ENCODE data around the gene RASSF5.
"Not testable (repeated sequence)": the region's sequence is repeated elsewhere in the genome, so short reads cannot be mapped to it uniquely, and the experiment has no call there.

Gene RASSF5

DNA sequence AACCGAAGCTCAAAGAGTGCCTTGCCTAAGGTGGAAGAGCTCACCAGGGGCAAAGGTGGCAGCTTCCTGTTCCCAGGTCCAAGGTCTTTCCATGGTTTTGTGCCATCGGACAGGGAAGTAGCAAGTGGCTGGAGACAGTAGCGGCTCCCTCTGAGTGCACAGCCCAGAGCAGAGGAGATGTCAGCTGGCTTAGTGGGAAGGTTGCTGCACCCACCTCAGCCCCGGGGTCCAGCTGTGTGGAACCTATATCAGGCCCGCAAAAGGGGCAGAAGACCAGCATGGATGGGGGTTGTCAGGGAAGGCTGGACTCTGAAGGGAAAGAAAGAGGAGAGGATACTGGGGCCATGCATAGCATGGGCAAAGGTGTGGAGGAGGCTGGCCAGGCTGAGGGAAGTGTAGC is 30.2 kb upstream of the RASSF5 start:
- DNase-seq: no peak

DNA sequence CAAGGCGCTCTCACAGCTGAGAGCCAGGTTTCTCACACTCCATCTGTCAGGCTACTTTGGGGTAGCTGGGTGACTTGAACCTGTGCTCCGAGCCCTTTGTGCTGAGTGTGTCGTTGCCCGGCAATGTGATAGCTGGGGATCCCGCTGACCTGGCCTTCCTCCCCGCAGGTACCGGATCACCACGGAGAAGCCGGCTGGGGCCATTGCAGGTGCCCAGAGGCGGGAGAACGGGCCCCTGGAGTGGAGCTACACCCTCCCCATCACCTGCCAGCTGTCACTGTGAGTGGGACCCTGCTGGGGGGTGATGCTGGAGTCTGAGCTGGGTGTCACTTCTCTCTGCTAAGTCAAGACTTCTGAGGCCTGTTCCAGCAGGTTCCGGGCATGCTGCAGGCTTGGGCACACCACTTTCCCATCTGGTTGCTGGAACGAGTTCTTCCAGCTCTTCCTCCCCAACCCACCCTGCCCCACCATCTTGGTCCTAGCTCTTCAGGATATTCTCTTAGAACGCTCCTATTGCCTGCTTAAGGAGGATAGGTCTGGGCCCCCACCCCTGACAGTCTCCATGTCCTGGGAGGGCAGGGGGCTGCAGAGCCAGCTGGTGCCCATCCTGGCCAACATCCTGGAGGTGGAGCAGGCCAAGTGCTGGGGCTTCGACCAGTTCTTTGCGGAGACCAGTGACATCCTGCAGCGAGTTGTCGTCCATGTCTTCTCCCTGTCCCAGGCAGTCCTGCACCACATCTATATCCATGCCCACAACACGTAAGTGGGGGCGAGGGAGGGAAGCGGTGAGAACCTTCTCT is 29.6 kb upstream of the RASSF5 start:
- DNase-seq: no peak

DNA sequence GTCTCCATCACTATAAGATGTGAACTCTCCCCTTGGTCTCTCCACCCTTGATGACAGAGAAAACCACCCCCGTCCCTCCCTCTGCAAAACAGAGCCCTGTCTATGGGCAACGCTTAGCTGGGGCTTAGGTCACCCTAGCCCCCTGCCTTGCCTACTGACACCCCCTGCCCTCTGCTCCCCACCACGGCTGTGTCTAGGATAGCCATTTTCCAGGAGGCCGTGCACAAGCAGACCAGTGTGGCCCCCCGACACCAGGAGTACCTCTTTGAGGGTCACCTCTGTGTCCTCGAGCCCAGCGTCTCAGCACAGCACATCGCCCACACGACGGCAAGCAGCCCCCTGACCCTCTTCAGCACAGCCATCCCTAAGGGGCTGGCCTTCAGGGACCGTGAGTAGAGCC is 28.6 kb upstream of the RASSF5 start:
- DNase-seq: no peak

DNA sequence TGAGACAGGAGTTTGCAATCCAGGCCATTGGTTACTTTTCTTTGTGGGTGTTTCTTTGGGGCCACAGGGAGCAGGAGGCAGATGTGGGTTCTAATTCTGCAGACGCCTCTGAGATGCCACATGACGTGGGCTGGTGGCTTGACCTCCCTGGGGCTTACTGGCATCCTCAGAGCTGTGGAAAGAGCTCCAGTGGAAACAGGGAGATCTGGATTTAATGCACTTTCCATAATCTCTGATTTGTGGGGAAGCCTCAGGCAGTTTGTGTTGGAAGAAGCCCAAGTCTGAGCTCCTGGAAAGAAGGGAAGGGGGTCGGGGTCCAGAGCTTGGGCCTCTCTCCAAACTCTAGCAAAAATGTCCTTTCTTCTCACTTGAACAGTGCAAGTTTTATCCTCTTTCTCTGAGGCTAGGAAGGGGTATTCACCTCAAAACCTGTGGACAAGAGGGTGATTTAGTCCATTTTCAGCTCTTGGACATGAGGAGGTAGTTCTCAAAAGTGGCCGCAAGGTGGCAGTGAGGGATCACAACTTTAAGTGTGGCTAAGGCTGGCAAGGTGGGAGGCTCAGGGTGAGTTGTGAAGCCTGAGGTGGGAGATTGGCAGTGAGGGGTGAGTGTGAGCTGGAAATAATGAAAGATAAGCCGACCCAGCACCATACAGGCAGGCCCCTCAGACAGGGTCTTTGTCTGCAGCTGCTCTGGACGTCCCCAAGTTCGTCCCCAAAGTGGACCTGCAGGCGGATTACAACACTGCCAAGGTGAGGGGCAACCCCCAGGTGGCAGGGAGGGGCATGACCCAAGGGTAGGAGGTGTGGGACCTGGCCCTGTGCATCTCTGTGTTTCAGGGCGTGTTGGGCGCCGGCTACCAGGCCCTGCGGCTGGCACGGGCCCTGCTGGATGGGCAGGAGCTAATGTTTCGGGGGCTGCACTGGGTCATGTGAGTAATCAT is 27.9 kb upstream of the RASSF5 start:
- DNase-seq: peak; percentile 72

DNA sequence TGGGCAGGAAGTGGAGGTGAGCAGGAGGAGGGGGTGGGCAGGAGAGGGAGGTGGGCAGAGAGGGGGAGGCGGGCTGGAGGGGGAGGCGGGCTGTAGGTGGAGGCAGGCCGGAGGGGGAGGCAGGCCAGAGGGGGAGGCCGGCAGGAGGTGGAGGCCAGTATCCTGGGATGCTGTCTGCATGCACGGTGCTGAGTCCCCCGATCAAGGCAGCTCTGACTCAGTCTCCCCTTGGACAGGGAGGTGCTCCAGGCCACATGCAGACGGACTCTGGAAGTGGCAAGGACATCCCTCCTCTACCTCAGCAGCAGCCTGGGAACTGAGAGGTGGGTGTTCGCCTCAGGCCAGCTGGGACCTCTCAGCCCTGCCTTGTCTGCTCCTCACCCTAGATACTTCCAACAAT is 27.1 kb upstream of the RASSF5 start:
- no peak for DNase-seq

DNA sequence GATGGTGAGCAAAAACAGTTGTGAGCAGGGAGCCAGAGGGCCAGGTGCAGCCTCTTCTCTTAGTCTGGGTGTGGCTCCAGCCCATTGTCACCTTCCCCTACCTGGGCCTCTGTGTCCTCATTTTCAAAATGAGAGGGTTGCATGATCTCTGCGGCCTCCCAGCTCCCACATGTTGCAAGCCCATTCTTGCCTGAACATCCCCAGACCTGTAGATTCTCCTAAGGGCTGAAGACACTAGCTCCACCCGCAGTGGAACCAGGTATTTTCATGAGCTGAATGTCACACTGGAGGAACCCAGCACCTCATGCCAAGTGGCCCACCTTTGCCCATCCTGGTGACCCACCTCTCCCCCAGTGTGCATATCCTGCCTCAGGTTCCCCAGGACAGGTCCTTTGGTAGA is 24.7 kb upstream of the RASSF5 start:
- DNase-seq: no peak

DNA sequence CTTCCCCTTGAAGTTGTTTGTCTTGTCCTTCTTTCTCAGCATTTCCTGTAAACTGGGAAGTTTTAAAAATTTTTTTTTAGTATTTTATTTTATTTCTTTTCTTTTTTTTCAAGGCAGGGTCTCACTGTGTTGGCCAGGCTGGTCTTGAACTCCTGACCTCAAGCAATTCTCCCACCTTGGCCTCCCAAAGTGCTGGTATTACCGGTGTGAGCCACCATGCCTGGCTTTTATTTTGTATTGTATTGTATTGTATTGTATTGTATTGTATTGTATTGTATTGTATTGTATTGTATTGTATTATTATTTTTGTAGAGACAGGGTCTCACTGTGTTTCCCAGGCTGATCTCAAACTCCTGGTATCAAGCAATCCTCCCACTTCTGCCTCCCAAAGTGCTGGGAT is 23.5 kb upstream of the RASSF5 start:
- DNase-seq: not testable (repeated sequence)

DNA sequence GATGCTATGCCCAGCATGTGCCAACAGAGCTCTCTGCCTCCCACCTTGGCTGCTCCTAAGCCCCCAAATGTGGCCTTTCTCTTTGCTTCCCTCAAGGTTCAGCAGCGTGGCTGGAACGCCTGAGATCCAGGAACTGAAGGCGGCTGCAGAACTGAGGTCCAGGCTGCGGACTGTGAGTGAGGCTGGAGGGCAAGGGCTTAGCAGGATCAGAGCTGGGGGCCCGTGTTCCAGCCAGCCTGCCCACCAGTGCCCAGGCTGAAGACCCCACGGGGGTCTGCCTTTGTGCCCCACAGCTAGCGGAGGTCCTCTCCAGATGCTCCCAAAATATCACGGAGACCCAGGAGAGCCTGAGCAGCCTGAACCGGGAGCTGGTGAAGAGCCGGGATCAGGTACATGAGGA is 22.4 kb upstream of the RASSF5 start:
- no peak for DNase-seq

DNA sequence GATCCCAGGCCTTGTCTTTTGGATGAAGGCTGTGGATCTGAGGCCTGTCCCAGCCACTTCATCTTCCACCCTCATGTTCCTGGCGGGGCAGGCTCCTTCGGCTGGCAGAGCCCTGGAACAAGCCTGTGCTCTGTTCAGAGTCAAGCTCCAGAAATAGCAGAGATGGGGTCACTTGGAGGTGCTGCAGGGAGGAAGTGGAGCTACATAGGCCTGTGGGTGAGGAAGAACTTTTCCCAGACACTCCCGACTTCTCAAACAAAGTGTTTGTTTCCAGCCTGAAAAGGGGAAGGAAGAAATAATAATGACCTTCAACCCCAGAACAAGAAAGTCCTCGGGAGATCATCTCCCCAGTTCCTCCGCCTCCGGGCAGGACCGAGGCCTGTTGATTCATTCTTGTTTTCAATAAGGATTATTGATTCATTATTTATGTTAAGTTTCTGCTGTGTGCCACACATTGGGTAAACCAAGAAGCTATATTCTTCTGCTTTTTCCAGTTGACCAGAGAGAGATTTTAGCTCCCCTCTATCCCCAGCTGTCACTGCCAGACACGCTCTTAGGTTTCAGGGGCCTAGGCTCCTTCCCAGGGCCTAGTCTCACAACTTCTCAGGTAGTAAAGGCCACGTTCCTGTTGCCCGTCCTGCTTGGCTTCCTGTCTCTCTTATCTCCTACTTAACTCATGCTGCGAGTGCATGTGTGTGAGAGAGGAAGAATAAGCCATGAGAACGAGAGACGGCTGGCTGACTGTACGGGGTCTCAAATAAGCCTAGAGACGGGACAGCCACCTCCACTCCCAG is 20.1 kb upstream of the RASSF5 start:
- no peak for DNase-seq

DNA sequence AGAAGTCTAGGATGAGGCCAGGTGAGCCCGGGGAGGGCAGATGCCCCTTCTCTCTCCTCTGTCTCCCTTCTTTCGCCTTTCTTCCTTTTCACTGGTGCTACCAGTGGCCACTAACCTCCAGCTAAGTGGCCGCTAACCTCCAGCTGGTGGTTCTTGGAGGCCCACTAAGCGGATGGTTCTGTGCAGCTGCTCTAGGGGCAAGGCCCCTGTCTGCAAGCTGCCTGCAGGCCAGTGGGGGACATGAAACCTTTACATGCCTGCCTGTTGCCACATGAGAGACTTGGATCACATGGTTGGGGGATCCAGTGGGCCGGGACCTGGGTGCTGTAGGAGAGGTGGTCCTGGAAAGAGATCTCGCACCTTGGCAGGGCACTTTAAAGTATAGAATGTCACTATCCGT is 19.4 kb upstream of the RASSF5 start:
- DNase-seq: no peak

DNA sequence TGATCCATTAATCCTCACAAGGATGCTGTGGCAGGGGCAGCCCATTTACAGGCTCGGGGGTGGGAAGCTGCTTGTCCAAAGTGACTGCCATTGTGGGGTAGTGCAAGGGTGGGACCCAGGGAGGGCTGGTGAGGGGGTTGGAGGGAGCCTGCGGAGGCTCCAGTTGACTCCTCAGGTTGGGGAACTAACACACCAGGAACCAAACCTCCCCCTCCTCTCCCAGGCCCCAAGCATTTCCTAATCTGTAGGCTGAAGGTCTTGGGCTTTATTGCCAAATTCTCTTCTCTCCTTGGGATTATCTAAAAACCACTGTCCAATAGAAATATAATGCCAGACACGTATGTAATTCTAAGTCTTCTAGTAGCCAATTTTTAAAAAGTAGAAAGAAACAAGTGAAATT is 18.9 kb upstream of the RASSF5 start:
- no peak for DNase-seq

DNA sequence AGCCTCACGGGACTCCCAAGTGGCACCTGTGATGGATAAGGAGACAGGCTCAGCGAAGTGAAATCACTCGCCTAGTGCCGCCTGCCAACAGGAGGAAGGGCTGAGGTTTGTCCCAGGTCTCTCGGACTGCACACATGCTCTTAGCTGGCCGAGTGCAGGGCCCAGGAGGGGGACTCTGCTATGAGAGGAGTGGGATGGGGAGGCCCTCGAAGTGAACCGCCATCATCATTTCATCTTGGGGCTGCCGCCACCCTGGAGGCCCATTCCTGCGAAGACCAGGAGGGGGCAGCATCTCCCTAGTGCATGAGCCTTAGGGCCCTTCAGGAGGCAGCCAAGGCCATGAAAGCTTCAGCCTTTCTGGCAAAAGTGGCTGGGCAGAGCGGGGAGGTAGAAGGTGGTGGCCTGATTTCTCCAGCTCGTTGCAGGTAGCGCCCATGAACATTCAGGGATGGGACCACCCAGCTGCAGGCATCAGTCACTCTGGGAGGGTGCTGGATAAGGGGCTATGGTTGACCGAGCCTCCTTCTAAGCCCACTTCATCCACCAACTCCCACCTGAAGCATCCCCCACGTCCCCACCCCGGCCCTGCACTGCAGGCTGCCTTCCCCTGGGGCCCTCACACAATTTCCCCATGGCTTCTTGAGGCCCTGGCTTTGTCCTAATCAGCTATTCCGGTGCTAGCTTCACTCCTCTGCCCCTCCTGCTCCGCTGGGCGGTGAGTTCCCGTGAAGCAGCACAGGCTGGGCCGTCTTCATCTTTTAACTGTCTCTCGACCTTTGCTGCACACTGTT is 17.2 kb upstream of the RASSF5 start:
- peak; percentile 67 for DNase-seq

DNA sequence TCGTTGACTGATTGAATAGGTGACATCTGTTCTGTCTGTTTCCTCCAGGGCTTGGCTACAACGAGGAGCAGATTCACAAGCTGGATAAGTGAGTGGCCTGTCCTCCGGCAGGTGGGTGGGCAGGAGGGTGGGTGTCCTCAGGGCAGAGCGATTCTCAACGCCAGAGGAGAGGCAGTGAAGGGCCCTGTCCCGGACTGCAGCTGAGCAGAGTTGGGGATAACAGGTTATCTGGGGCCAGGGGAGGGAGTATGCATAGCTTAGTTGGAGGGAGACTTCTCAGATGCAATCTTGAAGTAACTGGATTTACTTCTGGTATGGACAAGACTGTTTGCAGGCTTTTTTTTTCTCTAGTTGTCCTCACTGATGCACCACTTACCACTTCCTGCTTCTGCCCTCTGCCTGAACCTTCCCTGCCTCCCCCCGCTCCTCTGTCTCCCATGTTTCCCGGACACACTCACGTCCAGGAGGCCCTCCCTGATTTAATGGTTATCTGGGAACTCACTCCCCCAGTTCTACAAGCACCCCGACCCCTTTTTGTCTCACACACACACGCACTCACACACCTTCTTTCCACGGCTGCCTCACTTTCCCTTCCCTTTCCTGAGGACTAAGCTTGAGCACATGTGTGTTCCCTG is 16.4 kb upstream of the RASSF5 start:
- no peak for DNase-seq

DNA sequence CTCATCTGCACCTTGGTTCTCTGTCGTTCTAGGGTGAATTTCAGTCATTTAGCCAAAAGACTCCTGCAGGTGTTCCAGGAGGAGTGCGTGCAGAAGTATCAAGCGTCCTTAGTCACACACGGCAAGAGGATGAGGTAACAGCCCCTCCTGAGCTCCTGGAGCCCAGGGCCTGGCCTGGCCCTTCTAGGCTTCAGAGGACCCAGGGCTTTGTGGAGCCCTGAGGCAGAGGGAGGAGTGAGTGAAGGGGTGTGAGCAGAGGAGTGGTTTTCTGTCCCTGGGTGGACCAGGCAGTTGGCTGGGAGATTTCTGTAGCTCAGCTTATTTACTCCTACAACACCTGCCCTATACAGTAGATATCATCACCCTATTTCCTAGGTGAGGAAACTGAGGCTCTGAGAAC is 15.7 kb upstream of the RASSF5 start:
- DNase-seq: no peak

DNA sequence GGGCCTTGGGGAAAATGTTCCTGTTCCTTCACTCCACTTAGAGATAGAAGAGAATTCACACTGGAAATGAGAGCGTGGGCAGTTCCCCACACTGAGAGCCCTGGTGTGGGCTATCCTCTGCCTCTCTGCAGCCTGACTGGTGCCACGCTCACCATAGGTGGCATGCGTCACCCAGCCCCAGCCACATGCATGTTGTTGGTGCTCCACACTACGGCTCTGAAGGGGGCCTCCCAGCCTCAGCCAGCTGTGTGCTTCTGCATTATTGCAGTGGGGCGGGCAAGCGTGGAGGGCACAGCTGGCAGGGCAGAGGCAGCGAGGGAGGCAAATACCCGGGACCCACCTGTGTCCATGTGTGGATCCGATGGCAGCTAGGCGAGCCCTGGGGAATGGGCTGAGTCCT is 14.7 kb upstream of the RASSF5 start:
- no peak for DNase-seq

DNA sequence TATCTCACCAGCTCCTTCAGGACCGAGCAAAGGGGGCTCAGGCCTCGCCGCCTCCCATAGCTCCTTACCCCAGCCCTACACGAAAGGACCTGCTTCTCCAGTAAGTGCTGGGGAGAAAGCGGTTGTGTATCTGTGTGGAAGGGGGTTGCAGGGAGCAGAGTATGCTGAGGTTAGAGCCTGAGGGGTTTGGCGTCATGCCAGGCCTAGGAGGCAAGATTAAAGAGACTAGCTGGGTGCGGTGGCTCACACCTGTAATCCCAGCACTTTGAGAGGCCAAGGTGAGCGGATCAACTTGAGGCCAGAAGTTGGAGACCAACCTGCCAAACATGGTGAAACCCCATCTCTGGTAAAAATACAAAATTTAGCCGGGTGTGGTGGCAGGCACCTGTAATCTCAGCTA is 14.1 kb upstream of the RASSF5 start:
- no peak for DNase-seq

DNA sequence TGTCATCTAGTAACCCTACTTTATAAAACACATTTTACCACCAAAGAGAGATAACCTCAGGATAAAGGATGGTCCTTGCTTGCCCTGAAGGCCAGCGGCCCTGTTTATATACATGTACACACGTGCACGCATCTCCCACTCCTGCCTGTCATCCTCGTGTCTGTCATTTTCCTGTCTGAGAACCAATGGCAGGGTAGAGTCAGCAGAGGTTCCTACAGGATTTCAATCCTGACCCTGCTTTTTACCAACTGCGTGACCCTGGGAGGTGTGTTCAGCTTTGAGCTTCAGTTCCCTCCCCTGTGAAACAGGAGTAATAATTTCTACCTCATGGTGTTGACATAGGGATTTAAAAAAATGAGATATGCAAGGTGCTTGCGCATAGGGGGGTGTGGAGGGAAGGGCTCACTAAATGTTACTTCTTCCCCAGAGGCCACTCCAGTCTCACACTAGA is 12.3 kb upstream of the RASSF5 start:
- no peak for DNase-seq

DNA sequence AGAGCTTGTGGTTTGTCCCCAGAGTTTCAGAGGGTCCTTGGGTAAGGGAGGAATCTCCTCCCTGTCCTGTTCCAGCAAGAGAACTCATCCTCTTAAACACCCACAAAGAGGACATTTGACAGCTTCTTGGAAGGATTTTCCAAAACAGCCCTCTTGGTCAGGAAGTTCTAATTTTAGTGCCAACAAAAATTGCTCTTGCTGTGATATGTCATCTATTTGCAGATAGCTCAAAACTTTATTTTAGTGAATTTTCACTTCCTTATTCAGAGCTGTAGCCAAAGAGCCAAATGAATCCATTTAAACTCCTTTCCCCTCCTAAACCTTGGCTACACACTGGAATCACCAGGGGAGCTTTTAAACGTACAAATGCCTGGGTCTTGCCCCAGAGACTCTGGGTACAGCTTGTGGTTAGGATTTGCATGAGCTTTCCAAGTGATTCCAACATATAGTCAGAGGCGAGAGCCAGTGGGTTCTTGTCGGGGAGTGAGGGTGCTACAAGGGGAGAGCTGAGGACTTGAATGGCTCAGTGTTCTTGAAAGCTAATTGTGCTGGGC is 11.8 kb upstream of the RASSF5 start:
- no peak for DNase-seq

DNA sequence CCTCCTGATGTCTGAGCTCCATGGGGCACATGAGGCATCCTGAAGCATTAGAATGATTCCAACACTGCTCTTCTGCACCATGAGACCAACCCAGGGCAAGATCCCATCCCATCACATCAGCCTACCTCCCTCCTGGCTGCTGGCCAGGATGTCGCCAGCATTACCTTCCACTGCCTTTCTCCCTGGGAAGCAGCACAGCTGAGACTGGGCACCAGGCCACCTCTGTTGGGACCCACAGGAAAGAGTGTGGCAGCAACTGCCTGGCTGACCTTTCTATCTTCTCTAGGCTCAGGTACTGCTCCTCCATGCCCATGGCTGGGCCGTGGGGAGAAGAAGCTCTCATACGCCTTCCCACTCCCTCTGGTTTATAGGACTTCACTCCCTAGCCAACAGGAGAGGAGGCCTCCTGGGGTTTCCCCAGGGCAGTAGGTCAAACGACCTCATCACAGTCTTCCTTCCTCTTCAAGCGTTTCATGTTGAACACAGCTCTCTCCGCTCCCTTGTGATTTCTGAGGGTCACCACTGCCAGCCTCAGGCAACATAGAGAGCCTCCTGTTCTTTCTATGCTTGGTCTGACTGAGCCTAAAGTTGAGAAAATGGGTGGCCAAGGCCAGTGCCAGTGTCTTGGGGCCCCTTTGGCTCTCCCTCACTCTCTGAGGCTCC is 11.1 kb upstream of the RASSF5 start:
- DNase-seq: no peak

DNA sequence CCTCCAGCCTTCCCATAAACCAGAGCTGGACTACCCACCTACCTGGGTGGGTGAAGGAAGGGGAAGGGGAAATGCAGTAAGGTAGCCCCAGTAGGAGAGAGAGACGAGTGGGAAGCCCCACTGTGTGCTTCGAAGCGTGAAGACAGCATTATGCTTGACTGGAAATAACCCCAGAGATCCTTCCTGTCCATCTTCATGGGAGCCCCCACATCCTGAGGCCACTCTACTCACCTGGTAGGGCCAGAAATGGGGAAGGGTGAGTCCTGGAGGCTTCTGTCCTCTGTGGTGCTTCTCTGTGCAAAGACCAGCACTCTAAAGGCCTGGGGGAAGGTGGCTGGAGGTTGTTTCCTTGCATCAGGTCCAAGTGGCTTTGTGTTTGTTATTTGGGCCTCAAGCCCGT is 10.0 kb upstream of the RASSF5 start:
- DNase-seq: no peak

DNA sequence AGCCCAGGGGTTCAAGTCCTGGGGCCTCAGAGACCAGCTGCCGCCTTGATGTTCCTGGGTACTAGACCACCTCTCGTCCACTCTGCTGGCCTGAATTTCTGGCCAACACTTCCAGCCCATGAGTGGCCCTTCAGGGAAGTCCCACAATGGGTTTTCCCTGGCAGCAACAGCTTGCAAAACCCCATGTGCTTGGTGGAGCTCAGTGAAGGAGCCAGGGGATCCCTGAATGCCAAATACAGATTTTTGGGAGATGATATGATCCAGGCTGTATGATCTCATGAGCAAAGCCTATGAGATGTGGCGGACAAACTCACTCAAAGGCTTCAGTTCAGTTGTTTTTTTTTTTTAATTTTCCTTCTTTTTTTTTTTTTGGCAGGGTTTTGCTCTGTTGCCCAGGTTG is 9.6 kb upstream of the RASSF5 start:
- no peak for DNase-seq
